Stimulated activated CD8-positive, alpha-beta memory T cell treated with anti-CD3 and anti-CD28 coated beads, Interleukin-4, amount 100 ng/mL, for 4 hours (primary cell): ENCODE measurements around the gene TMTC2.

Experiments
- DNase-seq, 2 donors: peaks; one replicate each; pipeline ENCODE4 v3.0.0-alpha.2; 2020; ENCODE audit warnings: low read depth in 2 of 2, low spot score in 1 of 2

The TMTC2 gene

GRCh38 chr12:83172866-83173649 lies 486.4 kb downstream of the TMTC2 start:
- no peak for DNase-seq

- DNase-seq: no peak
Observed at GRCh38 chr12:83179999-83180398, 493.3 kb downstream of the TMTC2 start.

- DNase-seq: no peak
Observed at GRCh38 chr12:83181074-83181473, 494.4 kb downstream of the TMTC2 start.

- DNase-seq: no peak
Observed at GRCh38 chr12:83183132-83183531, 496.4 kb downstream of the TMTC2 start.
